Esophagus (tissue), 2 donors: ENCODE measurements around the gene EIF2S1. TPM values are rescaled to one million over a fixed set of nuclear protein-coding genes. Genes with fewer than 3 reads are reported as not detected.

Experiments used
- H3K27ac ChIP-seq, 2 donors: one replicate each; pipeline ENCODE4 v1.5.1; 2013; ENCODE audit warnings: low read depth in 2 of 2, mild to moderate bottlenecking in 2 of 2, inconsistent platforms in 1 of 2, low read length in 1 of 2, moderate library complexity in 1 of 2
- H3K27me3 ChIP-seq, 2 donors: one replicate each; pipeline ENCODE4 v1.6.1; 2013; ENCODE audit warnings: low read length in 2 of 2, control low read depth in 1 of 2, mild to moderate bottlenecking in 1 of 2; ENCODE audit not compliant: insufficient read depth in 2 of 2, control insufficient read depth in 1 of 2
- H3K36me3 ChIP-seq, 2 donors: one replicate each; pipeline ENCODE4 v1.6.1; 2013; ENCODE audit warnings: low read length in 1 of 2; ENCODE audit not compliant: control insufficient read depth in 2 of 2, insufficient read depth in 2 of 2
- H3K4me1 ChIP-seq, 2 donors: one replicate each; pipeline ENCODE4 v1.6.1; 2013; ENCODE audit warnings: low read length in 1 of 2; ENCODE audit not compliant: control insufficient read depth in 2 of 2, insufficient read depth in 2 of 2
- H3K4me3 ChIP-seq, 2 donors: one replicate each; pipeline ENCODE4 v1.5.1; 2013; ENCODE audit warnings: low read length in 2 of 2, mild to moderate bottlenecking in 2 of 2, low read depth in 1 of 2, moderate library complexity in 1 of 2
- H3K9me3 ChIP-seq, 2 donors: one replicate each; pipeline ENCODE4 v1.6.1; 2013; ENCODE audit warnings: mild to moderate bottlenecking in 2 of 2, low read depth in 1 of 2, low read length in 1 of 2, moderate library complexity in 1 of 2; ENCODE audit not compliant: control insufficient read depth in 2 of 2, insufficient read depth in 1 of 2
- WGBS, 2 donors: extraction: QIAGEN DNeasy Blood & Tissue Kit; methylation state at CpG; one replicate each; pipeline ENCODE4 v1.1.7; 2013; 5-methylcytosine and 5-hydroxymethylcytosine counted together
- polyA plus RNA-seq, 2 donors: library from polyadenylated mRNA; stranded (reverse); fragments of 200-250 nt; gene quantifications; one replicate each; pipeline ENCODE4 v1.2.3, GENCODE V29; 2013
- donor health status: healthy with polysubstance abuse.
- donor health status: Bipolar disorder and iron deficiency.

The EIF2S1 gene
- polyA plus RNA-seq, 2 donors, result 20.4 to 95.9 TPM

DNA sequence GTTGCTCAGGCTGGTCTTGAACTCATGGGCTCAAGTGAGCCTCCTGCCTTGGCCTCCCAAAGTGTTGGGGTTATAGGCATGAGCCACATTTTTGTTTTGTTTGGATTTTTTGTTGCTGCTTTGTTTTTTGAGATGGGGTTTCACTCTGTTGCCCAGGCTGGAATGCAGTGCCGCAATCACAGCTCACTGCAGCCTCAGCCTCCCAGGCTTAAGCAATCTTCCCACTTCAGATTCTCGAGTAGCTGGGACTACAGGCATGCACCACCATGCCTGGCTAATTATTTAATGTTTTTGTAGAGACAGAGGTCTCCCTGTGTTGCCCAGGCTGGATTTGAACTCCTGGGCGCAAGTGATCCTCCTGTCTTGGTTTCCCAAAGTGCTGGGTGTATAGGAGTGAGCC lies 57.5 kb downstream of the EIF2S1 start:
- H3K27ac ChIP-seq, result no peak overlapping the region
- H3K4me3 ChIP-seq, result no peak overlapping the region
- 78 to 79% methylated on average over 3 of the region's 3 CpGs for WGBS, 2 donors
- H3K27me3 ChIP-seq, result no peaks in the 10 kb centered on the region
- no peaks in the 10 kb centered on the region for H3K36me3 ChIP-seq
- no peaks in the 10 kb centered on the region for H3K9me3 ChIP-seq
- peaks cover 4 to 7% of the 10 kb centered on the region in 2 donors for H3K4me1 ChIP-seq

DNA sequence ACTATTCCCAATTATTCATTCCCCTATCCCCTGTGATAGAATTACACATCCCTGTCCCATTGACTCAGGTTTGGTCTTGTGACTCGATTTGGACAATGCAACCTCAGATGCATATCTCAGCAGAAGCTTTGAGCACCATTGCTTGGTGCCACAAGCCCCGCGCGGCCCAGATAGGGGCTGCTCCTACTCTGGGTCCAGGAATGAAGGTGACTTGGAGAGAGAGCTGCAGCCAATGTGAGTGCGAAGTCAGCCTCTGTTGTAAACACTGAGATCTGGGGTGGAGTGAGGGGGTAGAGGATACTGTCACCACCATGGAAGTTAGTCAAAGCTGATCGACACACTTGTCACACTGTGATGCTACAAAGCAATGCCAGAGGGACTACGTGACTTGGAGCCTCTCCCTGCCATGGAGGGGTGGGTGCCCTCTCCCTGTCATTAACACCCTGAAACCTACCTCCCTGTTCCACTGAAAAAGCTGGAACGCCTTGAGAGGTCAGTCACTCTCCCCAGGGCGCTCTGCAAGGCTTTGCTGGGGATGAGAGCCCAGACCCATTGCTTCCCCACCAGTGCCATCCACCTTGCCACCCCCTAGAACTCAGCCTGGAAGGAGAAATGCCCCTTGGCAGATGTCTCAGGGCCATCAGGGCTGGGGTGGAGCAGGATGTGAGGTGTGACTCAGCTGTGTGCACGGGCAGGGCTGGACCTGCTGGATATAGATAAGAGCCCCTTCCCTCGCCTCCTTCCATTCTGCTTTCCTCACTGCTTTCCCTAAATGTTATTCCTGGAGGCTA lies 58.5 kb downstream of the EIF2S1 start:
- Histone ChIP-seq H3K4me3 (no peak overlapping the region), H3K4me1 (peaks cover 4 to 7% of the 10 kb centered on the region in 2 donors), H3K36me3 (no peaks in the 10 kb centered on the region), H3K27me3 (no peaks in the 10 kb centered on the region), H3K27ac (no peak overlapping the region), H3K9me3 (no peaks in the 10 kb centered on the region)
- 69 to 74% methylated on average over 11 of the region's 11 CpGs for WGBS, 2 donors

DNA sequence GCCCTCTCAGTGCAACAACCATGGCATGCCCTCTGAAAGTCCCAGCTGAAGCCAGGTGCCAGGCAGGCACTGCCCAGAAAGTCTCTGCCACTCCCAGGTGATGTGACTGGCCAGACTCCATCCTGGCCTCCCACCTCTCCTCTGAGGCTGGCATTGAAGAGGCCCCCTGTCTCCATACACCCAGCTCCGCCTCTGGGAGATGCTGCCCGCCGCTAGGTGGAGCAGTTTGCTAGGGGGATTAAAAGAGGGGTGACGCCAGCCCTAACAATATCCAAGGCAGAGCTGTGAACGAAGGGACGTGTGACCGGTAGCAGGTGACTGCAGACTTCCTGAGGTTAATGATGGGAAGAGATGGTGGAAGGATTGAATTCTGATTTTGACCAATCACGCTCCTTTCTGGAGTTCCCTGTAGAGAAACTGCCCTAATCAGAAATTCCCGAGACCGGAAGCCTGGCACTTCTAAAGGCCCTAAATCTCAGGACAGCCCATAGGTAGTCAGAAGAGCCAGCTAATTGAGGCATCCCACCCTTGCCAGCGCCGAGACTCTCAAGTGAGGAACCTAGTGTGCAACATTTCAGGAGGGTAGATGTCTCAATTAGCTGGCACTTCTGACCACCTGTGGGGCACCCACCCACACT lies 60.1 kb downstream of the EIF2S1 start:
- Histone ChIP-seq H3K4me3 (no peak overlapping the region), H3K4me1 (peaks cover 4 to 7% of the 10 kb centered on the region in 2 donors), H3K36me3 (no peaks in the 10 kb centered on the region), H3K27me3 (no peaks in the 10 kb centered on the region), H3K27ac (no peak overlapping the region), H3K9me3 (no peaks in the 10 kb centered on the region)
- WGBS, 2 donors, result 78 to 82% methylated on average over 12 of the region's 12 CpGs

DNA sequence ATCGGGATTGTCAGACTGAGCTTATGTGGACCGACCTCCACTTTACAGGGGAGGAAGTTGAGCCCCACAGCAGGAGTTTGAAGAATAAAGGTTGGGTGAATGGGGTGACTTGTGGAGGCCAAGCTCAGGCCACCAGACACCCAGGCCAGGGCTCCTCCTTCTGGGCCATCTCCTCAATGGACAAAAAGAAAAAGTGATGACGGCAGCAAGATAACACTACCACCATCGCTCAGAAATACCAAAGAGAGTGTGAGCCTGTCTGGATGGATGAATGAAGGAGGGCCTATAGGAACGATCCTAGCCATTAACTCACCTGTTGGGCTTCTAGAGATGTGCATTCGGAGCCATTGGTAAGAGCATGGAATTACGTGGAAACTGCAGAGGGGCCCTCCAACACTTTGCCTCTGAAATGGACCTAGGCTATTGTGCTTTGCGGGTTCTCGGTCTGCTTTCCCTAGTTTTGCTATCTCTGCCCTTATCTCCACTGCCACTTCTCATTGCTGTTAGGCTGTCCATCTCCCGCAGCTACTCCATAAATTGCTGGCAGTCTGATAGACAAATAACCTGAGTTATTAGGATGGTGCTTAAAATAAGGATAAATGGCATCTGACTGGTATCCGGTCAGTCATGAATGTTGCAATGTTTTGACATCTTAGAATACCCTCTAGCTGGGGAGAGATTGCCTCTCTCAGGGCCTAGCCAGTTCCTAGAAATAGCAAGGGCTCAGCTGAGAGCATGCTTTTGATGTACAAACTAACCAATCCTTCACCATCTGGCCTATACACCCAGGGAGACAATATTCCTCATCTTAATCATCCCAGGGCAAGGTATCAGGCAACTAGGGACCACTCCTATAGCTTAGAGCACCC lies 61.5 kb downstream of the EIF2S1 start:
- Histone ChIP-seq H3K4me1 (peaks cover 4 to 7% of the 10 kb centered on the region in 2 donors), H3K4me3 (no peak overlapping the region), H3K9me3 (no peaks in the 10 kb centered on the region), H3K36me3 (no peaks in the 10 kb centered on the region), H3K27me3 (no peaks in the 10 kb centered on the region), H3K27ac (no peak overlapping the region)
- WGBS, 2 donors, result 91 to 93% methylated on average over 11 of the region's 11 CpGs

DNA sequence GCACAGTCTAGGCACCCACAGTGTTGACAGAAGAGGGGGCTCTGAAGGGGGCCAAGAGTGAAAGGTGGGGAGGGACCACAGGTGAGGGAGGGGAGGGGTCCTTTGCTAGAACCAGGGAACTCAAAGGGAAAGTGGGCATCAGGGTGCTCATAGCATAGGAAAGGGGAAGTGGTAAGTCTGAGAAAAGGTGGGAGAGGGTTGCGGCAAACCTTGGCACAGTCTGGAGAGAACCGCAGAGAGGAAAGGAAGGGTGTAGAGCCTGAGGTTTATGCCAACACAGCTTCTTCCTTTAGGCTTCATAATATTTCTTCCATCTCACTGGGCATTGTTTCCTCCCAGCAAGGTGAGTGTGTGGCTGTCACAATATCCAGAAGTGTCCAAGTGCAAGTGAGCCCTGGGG lies 63.3 kb downstream of the EIF2S1 start:
- H3K4me3 ChIP-seq, result no peak overlapping the region
- no peaks in the 10 kb centered on the region for H3K27me3 ChIP-seq
- no peak overlapping the region for H3K27ac ChIP-seq
- no peaks in the 10 kb centered on the region for H3K9me3 ChIP-seq
- H3K4me1 ChIP-seq, result peaks cover 4 to 7% of the 10 kb centered on the region in 2 donors
- no peaks in the 10 kb centered on the region for H3K36me3 ChIP-seq
- 58 to 62% methylated on average over 2 of the region's 2 CpGs for WGBS, 2 donors

DNA sequence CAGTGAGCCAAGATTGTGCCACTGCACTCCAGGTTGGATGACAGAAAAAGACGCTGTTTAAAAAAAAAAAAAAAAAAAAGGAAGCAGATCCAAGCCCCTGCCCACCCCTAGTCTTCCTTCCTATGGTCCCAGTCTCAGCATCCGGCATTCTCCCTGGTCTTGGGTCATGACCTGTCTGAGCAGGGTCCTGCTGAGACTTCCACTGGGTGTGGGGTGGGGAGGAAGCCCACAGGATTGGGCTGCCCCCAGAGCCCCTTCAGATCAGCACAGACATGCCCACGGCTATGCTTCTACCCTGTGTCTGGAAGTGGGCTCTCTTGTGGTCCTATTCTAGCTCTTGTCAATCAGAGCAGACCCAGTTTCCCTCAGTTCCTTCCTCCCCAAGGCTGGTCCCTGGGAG lies 64.4 kb downstream of the EIF2S1 start:
- WGBS, 2 donors, result 43 to 46% methylated on average over 3 of the region's 3 CpGs
- H3K36me3 ChIP-seq, result no peaks in the 10 kb centered on the region
- H3K27ac ChIP-seq, result no peak overlapping the region
- H3K27me3 ChIP-seq, result no peaks in the 10 kb centered on the region
- H3K4me1 ChIP-seq, result no peaks in the 10 kb centered on the region
- no peaks in the 10 kb centered on the region for H3K9me3 ChIP-seq
- no peak overlapping the region for H3K4me3 ChIP-seq

DNA sequence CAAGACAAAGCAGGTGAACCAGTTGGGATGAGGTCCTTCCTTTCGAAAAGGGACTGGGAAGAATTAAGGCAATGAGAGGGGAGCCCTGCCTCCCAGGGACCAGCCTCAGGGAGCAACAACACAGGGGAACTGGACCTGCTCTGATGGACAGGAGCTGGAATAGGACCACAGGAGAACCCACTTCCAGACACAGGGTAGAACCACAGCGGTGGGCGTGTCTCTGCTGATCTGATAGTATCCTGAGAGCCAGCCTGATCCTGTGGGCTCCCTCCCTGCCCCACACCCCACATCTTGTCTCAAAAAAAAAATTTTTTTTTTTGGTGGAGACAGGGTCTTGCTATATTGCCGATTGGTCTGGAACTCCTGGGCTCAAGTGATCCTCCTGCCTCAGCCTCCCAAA lies 65.5 kb downstream of the EIF2S1 start:
- H3K27me3 ChIP-seq, result no peaks in the 10 kb centered on the region
- 91 to 94% methylated on average over 4 of the region's 4 CpGs for WGBS, 2 donors
- no peak overlapping the region for H3K27ac ChIP-seq
- H3K36me3 ChIP-seq, result no peaks in the 10 kb centered on the region
- no peaks in the 10 kb centered on the region for H3K4me1 ChIP-seq
- H3K4me3 ChIP-seq, result no peak overlapping the region
- no peaks in the 10 kb centered on the region for H3K9me3 ChIP-seq

DNA sequence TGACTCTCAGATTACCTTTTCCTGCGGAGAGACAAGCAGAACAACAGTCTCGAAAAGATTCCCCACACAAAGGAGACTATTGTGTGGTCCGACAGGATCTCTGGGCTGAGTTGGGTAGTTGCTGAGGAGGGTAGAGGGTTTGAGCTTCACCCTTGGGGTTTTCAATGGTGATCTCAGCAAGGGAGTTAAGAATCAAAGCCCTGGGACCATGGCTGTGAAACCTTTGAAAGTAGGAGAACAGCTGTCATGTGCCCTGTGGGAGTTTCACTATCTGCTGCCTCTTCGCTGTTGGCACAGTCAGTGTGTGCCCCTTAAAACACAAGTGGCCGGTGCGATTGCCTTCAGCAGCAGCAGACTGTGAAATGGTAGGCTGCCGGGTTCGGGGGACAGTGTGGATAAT lies 66.0 kb downstream of the EIF2S1 start:
- 87 to 90% methylated on average over 8 of the region's 8 CpGs for WGBS, 2 donors
- Histone ChIP-seq H3K4me1 (no peaks in the 10 kb centered on the region), H3K9me3 (no peaks in the 10 kb centered on the region), H3K27ac (no peak overlapping the region), H3K36me3 (no peaks in the 10 kb centered on the region), H3K27me3 (no peaks in the 10 kb centered on the region), H3K4me3 (no peak overlapping the region)

DNA sequence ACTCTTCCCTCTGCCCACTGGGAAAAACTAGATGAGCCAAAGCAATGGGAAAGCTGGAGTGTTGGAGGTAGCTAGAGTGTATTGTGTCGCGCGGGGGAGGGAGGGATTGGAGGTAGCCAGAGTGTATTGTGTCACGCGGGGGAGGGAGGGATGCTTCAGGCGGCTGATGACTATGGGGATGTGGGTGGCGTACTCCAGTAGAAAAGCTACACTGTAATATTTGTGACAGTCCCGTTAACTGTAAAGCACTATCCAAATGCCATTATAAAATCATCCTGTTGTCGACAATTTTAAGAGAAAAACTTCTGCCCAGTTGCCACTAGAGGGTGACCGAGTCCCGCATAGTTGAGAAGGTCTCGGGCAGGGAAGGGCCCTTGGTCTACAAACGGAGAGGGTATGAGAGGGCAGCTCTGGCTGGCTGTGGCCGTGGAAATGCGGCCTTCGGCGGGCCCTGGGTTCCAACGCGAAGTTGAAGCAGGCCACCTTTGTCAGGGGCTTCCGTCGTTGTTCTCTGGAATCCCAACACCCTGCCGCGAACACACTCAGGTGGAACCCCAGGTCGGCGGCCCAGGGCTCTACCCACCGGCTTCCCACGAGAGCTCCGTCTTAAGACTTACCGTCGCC lies 67.0 kb downstream of the EIF2S1 start:
- no peak overlapping the region for H3K4me3 ChIP-seq
- H3K27me3 ChIP-seq, result no peaks in the 10 kb centered on the region
- no peaks in the 10 kb centered on the region for H3K4me1 ChIP-seq
- H3K27ac ChIP-seq, result no peak overlapping the region
- WGBS, 2 donors, result 33 to 34% methylated on average over 30 of the region's 30 CpGs
- H3K36me3 ChIP-seq, result no peaks in the 10 kb centered on the region
- no peaks in the 10 kb centered on the region for H3K9me3 ChIP-seq
